ENCODE measurements around the gene LSM4. TPM values are rescaled to one million over a fixed set of nuclear protein-coding genes. Genes with fewer than 3 reads are reported as not detected.

Gene LSM4
- total and polyA plus RNA-seq, 2 experiments from 2014 or later: 591 to 637 TPM

DNA sequence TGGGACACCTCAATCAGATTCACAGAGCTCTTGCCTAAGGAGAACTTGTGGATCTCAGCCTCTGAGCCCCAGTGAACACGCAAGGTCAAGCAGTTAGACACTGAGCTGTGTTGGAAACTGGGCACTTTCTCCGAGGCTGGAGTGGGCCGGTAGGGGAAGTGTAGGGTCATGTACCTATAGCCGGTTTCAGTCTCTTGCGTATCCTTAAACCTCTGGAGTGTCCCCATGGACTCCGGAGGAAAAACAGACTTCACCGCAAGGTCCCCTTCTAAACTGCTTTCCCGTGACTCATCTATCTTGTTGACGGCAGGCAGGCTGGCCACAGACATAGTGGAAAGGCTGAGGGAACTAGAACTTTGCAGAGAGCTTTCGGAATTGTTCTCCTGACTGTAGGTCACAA, 60.0 kb downstream of the LSM4 start:
- Mint-ChIP-seq H3K27me3 (ENCODE audit: insufficient read depth, low read depth, poor library complexity) (peaks cover 22% of the 10 kb centered on the region), H3K4me3 (no peak overlapping the region)
- H3K36me3 ChIP-seq (ENCODE audit: insufficient read depth): no peaks in the 10 kb centered on the region

More for the DNA sequence above, 60.0 kb downstream of the LSM4 start:
- Histone ChIP-seq H3K4me3 (no peak overlapping the region), H4K20me1 (replicated peaks; ENCODE audit: insufficient read depth) (no peaks in the 10 kb centered on the region), H3K4me1 (ENCODE audit: insufficient read depth) (no peaks in the 10 kb centered on the region), H3K27ac (ENCODE audit: low read depth) (no peak overlapping the region), H3K27me3 (ENCODE audit: insufficient read depth) (no peaks in the 10 kb centered on the region), H2AFZ (no peak overlapping the region), H3K9me2 (ENCODE audit: insufficient read depth) (peaks cover 6% of the 10 kb centered on the region; the same call in 1 of the 2 replicates), H3F3A (replicated peaks; ENCODE audit: low read depth) (no peaks in the 10 kb centered on the region), H3K79me2 (replicated peaks; ENCODE audit: insufficient read depth) (no peaks in the 10 kb centered on the region), H3K4me2 (no peak overlapping the region)
- no peak overlapping the region for H3K27ac Mint-ChIP-seq
- peaks cover 5% of the 10 kb centered on the region; the same call in 1 of the 3 replicates for H3K36me3 Mint-ChIP-seq (ENCODE audit: low read depth)
- DNase-seq (ENCODE audit: low spot score) (no peak), ATAC-seq (no peak)
- TF ChIP-seq CTCF (conservative IDR thresholded peaks at IDR 0.05; ENCODE audit: low read depth in 2 of 2): no peak
- TF ChIP-seq ZNF114 (CRISPR knock-in tag; IDR thresholded peaks at IDR 0.05): no peak
- TF ChIP-seq JUNB (IDR thresholded peaks at IDR 0.05; ENCODE audit: unreplicated experiment): no peak
- no peak for TF ChIP-seq ZNF331 (CRISPR knock-in tag; IDR thresholded peaks at IDR 0.05; ENCODE audit: low read depth)
- TF ChIP-seq REST (IDR thresholded peaks at IDR 0.05; ENCODE audit: unreplicated experiment): no peak
- TF ChIP-seq, protein P1, sequence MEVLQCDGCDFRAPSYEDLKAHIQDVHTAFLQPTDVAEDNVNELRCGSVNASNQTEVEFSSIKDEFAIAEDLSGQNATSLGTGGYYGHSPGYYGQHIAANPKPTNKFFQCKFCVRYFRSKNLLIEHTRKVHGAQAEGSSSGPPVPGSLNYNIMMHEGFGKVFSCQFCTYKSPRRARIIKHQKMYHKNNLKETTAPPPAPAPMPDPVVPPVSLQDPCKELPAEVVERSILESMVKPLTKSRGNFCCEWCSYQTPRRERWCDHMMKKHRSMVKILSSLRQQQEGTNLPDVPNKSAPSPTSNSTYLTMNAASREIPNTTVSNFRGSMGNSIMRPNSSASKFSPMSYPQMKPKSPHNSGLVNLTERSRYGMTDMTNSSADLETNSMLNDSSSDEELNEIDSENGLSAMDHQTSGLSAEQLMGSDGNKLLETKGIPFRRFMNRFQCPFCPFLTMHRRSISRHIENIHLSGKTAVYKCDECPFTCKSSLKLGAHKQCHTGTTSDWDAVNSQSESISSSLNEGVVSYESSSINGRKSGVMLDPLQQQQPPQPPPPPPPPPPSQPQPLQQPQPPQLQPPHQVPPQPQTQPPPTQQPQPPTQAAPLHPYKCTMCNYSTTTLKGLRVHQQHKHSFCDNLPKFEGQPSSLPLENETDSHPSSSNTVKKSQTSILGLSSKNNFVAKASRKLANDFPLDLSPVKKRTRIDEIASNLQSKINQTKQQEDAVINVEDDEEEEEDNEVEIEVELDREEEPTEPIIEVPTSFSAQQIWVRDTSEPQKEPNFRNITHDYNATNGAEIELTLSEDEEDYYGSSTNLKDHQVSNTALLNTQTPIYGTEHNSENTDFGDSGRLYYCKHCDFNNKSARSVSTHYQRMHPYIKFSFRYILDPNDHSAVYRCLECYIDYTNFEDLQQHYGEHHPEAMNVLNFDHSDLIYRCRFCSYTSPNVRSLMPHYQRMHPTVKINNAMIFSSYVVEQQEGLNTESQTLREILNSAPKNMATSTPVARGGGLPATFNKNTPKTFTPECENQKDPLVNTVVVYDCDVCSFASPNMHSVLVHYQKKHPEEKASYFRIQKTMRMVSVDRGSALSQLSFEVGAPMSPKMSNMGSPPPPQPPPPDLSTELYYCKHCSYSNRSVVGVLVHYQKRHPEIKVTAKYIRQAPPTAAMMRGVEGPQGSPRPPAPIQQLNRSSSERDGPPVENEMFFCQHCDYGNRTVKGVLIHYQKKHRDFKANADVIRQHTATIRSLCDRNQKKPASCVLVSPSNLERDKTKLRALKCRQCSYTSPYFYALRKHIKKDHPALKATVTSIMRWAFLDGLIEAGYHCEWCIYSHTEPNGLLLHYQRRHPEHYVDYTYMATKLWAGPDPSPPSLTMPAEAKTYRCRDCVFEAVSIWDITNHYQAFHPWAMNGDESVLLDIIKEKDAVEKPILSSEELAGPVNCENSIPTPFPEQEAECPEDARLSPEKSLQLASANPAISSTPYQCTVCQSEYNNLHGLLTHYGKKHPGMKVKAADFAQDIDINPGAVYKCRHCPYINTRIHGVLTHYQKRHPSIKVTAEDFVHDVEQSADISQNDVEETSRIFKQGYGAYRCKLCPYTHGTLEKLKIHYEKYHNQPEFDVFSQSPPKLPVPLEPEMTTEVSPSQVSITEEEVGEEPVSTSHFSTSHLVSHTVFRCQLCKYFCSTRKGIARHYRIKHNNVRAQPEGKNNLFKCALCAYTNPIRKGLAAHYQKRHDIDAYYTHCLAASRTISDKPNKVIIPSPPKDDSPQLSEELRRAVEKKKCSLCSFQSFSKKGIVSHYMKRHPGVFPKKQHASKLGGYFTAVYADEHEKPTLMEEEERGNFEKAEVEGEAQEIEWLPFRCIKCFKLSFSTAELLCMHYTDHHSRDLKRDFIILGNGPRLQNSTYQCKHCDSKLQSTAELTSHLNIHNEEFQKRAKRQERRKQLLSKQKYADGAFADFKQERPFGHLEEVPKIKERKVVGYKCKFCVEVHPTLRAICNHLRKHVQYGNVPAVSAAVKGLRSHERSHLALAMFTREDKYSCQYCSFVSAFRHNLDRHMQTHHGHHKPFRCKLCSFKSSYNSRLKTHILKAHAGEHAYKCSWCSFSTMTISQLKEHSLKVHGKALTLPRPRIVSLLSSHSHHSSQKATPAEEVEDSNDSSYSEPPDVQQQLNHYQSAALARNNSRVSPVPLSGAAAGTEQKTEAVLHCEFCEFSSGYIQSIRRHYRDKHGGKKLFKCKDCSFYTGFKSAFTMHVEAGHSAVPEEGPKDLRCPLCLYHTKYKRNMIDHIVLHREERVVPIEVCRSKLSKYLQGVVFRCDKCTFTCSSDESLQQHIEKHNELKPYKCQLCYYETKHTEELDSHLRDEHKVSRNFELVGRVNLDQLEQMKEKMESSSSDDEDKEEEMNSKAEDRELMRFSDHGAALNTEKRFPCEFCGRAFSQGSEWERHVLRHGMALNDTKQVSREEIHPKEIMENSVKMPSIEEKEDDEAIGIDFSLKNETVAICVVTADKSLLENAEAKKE (CRISPR knock-in tag; IDR thresholded peaks at IDR 0.05): no peak
- TF ChIP-seq STAT1 (IDR thresholded peaks at IDR 0.05; ENCODE audit: unreplicated experiment): no peak
- TF ChIP-seq CREB1 (CRISPR knock-in tag; IDR thresholded peaks at IDR 0.05; ENCODE audit: low read depth): no peak
- H3K9me3 Mint-ChIP-seq: peaks cover 9% of the 10 kb centered on the region; the same call in 1 of the 3 replicates
- H3K4me1 Mint-ChIP-seq: no peaks in the 10 kb centered on the region

Data from GM23338 (cell line).